HG03460 (cell line): ENCODE results near the gene PSMC2.

Source experiments
- ATAC-seq: cut with Tn5 transposase; IDR thresholded peaks from one replicate; pipeline ENCODE4 v1.9.1; 2021; ENCODE audit not compliant: unreplicated experiment

PSMC2 gene

DNA sequence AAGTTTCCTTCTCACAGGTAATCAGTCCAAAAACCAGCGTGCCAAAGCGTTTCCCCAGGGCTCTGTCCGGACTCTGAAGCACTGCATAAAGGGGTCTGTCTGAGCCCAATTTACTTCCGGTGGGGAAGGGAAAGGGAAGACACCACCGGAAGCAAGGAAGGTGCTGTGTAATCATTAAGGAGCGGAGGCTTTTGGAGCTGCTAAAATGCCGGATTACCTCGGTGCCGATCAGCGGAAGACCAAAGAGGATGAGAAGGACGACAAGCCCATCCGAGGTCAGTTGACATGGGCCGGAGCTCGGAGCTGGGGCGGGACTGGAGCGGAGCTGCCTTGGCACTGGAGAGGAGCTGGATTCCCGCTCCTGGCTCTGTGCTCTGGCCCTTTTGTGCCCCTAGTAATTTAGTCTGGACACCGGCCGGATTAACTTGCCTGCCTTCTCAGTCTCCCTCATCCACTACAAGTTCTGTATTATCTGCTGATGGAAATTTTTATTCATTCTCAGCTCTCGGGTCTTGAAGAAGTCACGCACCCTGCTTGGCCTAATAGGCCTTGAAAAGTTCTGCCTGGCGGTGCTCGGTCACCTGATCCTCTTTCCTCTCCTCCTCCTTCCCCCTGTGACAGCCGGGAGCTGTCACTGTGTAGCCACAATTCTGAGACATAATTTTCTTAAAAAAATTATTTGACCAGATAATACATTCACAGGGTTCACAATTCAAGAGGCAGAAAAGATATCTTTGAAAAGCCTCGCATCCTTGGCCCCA, at the start of gene PSMC2:
Gene PSMC2, plus strand, starts transcription at position 137 of the 761 bp plus-strand sequence. Its CDS starts 69 bp downstream, at position 206.
- ATAC-seq = peak; percentile 73

DNA sequence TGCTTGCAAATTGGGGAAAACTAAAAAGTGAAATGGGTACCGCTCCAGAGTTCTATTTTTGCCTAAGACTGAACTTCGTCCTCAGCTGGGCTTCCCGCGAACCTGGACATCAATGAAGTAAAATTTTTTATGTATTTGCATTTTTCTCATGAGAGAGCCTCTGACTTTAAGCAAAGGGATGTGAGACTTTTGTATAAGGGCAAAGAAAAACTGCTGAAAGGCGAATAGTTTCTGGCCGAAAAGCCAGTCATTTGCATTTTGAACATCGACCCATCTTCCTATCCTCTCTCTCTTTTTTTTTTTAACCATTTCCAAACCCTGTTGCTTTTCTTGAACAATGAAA, 49.6 kb upstream of the PSMC2 start:
- ATAC-seq = no peak

DNA sequence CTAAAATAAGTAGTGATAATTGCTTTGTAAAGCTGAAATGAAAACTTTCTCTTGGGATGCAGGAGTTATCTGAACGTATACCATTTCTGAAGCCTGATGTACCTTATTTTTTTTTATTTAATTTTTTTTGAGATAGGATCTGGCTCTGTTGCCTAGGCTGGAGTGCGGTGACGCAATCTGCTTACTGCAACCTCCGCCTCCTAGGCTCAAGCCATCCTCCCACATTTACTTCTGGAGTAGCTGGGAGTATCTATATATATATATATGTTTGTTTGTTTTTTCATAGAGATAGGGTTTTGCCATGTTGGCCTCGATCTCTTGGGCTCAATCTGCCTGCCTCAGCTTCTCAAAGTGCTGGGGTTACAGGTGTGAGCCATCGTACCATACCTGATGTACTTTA, 47.8 kb upstream of the PSMC2 start:
- no peak for ATAC-seq

DNA sequence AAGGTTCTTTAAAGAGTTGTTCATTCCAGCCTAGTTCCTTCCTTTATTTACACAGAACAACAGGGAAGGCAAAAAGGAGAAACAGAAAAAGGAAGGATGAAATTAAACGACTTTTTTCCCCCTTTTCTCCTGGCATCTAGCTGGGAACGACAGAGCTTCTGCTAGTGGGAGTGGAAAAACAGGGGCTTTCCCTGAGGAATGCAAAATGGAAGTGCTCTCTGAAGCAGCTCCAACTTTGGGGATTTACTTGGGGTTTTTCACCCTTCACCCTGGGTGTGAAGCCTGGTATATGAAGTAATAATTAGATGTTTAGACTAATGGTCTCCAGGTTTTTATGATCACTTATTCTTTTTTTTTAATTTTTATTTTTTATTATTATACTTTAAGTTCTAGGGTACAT, 46.0 kb upstream of the PSMC2 start:
- no peak for ATAC-seq

DNA sequence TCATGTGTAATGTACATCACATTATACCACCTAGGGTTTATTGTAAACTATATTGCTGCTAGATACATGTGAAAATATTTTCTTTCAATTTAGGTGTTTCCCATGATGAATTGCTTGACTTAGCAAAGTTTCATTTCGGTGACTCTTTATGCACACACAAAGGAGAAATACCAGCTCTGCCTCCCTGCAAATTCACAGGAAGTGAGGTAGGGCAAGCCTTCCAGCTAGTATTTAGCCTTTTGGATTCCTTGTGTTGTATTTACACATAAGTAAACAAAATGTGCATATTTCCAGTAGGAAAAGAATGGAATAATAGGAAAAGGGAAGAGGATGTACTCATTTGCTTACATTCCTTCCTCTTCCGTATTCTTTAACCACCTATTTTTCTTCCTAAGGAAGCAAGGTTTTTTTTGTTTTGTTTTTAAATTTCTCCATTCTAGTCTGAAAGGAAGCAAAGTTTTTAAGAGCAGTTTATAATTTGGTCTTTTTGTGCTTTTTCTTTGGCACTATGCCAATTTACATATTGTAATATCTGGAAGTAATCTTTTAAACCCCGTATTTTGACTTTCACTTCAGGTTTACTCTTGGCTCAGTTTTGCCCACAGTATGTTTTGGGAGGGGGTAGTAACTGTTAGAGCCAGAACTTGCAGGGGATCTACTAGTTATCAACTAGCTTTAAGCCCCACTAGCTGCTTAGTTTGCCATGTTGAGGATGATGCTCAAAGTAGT, 39.8 kb upstream of the PSMC2 start:
- ATAC-seq = no peak

DNA sequence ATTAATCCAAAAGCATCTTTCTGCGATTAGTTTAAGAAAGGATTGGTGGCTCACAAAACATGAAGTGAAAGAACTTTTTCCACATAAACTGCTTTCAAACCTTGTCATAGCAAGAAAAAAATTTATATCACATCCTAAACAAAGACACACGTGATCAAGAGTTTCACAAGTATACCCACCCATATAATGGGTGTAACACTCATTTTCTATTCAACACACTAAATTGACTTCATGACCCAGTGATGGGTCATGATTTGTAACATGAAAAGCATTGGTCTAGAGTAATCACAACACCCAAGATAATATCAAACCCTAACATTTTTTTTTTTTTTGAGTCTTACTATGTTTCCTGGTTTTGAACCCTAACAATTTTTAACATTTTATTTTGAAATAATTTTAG, 32.6 kb upstream of the PSMC2 start:
- no peak for ATAC-seq

DNA sequence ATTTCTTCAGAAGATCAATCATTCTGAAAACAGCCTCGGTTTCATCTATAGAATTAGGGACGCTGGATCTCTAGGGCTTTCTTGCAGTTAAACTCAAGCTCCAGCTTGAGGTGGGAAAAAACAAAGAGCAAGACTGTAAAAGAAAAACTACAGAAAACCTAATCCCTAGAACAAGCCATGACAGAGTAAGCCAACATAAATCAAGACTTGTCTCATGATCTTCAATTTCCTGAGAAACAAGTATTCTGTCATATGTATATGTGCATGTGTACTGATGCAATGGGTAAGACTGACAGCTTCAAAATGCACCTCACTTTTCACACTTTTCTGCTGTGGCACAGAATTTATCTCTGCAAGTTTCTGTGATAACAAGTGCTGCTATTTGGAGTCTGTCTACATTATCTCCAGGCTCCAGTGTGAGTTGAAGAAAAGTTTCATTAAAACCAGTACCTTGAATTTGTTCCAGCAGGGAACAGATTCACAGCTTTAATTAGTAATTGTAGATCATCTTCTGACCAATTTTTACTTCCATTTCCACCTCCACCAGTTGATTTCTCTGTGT, 31.0 kb upstream of the PSMC2 start:
- ATAC-seq = no peak

DNA sequence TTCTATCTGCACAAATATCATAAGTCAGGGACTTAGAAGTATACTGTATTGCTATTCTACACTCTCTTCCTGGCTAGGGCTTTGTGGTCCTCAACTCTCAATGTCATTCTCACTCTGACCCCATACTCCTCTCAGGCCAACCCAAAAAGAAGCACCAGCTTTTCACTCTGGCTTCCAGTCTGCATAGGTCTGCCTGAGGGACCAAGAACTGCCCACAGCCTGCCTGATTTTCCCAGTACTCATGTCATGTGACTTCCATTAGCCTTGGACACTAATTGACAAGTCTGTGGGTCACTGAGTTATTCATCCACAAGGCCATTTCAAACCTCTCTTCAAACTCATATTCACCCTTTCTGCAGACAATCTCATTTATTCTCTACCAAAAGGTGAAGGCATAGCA, 30.4 kb upstream of the PSMC2 start:
- ATAC-seq = no peak

DNA sequence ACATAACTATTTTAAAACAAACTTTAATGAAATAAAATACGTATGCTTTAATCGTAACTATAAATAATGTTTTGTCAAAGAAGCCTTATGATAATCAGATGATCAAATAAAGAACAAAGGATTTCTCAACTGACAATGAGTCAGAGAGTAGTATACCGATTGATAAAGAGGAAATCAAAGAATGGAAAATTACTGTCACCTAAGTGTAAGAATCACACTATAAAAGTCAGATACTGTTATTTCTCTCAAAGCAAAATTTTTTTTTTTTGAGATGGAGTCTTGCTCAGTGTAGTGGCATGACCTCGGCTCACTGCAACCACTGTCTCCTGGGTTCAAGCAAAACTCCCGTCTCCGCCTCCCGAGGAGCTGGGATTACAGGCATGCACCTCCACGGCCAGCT, 21.7 kb upstream of the PSMC2 start:
- no peak for ATAC-seq

DNA sequence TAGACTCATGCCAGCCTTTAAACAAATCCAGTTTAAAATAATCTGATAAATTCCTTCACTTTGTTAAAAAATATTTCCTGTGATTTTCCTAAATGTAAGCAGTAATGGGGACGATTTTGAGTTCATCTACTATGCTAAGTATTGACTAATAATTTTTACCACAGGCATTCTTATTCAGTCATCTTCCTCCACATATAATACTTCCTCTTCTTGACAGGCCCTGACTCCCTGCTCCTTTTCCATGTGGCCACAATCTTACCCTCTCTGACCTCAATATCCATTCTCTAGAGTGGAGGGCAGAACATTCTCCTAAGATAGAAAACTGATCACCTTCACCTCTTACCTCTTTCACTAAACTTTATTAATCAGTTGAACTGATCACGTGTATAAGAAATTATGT, 10.7 kb upstream of the PSMC2 start:
- no peak for ATAC-seq

DNA sequence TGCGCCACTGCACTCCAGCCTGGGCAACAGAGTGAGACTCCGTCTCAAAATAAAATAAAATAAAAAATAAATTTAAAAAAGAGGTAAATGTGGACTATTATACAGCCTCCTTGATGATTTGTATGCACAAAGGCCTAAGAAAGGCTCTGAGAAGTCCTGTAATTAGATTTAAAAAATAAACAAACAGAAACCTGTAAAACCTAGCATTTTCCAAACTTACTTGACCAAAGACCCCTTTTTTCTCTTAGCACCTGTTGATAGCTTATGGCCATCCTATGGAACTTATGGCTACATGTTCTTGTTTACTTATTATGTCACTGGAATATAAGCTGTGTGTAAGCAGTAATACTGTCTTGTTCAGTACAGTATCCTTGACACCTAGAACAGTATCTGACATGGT, 8.6 kb upstream of the PSMC2 start:
- ATAC-seq = no peak

DNA sequence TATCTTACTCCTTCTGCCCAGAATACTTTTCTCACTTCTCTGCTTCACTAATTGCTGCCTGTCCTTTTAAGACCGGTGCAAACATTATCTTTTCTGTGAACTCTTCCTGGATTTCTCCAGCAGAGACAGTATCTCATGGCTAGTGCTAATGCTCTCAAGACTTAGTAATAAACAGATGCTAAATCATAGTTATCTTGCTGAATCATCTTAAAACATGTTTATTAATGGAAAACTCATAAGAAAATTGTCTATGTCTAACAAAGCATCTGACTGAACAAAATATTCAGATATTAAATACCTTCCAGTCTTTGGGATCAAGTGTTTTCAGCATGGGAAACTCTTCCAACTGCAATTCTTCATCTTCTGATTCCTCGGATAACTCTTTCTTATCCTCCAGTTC, 6.0 kb upstream of the PSMC2 start:
- no peak for ATAC-seq

DNA sequence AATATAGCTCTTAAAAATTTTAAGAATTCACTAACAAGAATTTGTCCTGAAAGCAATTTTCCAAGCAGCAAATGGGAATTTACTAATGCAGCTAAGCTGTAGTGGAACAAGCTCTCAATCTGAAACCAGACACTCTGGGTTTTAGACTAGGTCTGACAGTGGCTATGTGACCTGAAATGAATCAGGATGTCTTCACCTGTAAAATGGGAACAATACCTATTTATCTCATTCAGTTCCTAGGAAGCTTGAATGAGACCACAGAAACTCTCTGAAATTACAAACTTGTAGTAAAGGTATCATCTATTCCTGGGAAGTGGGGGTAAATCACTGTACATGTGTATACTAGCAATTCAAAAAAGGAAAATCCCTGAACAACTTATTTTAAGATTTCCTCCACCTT, 4.1 kb upstream of the PSMC2 start:
- ATAC-seq = no peak

DNA sequence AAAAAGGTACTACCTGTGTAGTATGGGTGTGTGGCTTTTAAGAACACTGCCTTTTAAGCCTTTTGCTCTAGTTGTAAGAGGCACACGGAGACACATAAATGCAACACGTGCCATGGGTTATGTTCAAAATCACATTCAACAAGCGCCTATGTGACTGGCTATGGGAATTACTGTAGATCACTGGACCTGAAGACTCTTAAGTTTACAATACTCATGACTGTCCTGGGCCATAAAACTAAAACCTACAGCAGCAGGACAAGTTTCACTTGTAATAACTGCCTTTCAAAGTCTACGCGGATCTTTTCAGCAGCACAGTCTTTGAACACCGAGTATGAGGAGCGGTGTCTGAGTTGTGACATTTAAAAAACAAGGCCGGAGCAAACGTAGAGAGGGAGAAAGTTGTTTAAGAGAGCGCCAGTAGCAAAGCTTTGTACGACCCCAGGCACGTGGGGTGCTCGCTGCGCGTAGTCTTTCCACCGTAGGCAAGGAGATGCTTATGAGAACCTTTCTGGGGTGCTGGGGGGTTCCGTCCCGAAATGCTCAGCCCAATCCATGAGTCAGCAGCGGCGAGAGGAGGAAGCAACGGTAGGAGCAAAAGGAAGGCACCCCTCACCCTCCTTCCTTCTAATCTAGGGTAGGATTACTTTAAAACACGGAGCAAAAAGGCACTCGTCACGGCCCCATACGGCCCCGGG, 3.5 kb upstream of the PSMC2 start:
- peak; percentile 14 for ATAC-seq

DNA sequence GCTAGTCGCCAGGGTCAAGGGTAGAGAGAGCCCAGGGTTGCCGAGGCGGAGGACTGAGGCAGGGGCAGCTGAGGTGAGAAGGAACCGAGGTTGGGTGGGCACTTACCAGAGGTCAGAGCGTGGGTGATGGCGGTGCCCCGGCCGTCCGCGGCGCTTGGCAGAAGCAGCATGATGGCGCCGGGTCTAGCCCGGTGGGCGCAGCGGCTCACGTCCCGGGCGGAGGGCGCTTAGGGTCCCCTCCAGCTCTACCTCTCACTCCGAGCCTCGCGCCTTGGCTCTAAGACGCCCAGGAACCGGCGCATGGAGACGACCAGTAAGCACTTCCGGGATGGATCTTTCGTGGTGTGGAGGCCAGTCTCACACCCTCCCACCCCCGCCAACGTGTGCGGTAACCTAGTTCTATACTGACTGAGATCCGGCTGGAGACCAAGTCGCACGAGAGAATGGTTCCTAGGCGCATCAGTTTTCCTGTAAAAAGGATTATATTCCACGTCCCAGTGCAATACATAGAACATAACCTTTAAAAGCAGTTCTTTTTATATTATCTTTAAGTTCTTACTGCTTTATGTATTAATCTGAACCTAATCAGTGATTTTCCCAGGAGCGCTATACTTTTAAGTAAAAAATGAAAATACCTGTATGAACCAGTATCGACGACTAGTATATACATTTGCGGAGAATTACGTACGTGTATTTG, 2.8 kb upstream of the PSMC2 start, which contains the start of gene DNAJC2:
Gene DNAJC2, minus strand, starts transcription at position 315 of the 697 bp plus-strand sequence. Its CDS starts 145 bp downstream, at position 170.
- ATAC-seq = peak; percentile 78

DNA sequence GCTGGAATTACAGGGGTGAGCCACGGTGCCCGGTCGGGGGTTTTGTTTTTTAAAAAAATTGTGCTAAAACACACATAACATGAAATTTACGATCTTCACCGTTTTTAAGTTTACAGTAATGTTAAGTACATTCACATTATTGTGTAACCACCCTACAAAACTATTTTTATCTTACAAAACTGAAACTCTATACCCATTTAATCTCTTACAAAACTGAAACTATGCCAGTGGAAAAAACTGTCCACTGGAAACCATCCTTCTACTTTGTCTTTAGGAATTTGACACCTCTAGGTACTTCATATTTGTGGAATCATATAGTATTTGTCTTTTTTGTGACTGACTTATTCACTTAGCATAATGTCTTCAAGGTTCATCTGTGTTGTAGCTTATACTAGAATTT, 1.0 kb upstream of the PSMC2 start:
- no peak for ATAC-seq

DNA sequence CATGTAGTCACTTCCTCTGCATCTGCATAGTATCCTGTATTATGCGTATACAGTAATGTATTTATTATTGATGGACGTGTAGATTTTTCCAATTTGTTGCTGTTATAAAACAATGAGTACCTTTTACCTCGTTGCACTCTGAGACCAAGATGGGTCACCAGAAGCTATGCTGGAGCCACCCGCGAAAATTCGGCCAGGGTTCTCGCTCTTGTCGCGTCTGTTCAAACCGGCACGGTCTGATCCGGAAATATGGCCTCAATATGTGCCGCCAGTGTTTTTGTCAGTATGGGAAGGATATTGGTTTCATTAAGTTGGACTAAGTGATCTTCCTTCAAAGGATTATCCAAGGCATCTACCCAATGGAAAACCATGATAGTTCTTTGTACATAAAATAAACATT, 1.0 kb downstream of the PSMC2 start:
- ATAC-seq = no peak

DNA sequence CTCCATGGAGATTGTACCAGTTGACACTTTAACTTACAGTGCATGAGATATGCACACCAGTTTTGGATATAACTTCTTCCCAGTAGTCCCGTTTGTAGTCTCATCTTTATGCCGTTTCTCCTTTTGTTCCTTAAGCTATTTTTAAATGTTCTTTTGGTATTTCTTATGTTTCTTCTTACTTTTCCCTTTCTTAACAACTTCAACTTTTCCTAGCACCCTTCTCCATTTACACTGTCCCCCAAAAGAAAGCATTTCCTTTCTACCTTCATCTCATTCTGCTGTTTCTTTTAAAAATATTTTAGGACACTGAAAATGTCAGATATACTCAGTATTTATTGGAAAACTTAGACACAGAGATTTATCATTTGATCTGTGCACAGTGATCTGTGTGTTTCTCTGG, 1.5 kb downstream of the PSMC2 start:
- ATAC-seq = no peak

DNA sequence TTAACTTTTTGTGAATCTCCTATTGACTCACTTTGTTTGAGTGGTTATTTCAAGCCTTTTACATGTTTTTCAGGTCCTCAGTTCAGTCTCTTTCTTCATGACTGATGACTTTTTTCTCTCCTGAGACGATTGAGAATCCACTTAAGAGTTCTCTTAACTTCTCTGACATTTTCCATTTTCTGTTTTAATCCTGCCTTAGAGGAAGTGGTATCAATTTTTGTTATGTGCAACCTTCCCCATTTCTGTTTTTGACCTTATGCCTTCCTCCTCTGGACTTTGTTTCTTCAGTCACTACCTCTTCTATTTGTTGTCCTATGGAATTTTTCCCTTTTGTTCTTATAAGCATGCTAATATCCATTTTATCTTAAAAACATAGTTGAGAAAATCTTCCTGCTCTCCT, 2.4 kb downstream of the PSMC2 start:
- ATAC-seq = no peak

DNA sequence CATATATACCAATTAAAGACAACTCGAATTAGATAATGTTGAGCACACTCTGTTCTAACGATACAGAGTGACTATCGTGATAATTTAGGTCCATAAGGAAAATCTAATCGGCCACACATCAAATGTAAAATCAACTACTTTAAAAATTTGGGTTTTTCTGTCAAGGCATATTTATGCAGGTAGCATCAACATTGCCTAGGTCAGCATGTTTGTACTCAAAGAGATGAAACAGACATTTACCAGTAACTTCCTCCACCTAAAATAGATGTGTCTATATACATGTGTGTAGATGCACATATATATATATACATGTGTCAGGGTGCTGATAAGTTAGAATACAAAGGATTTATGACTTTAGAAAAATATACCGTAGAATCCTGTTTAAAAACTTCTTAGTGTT, 22.0 kb downstream of the PSMC2 start:
- ATAC-seq = no peak
